GM12892 (cell line): ENCODE results near the gene VGLL4.

Experiments used
- DNase-seq: peaks from one replicate; pipeline ENCODE4 v3.0.0; 2011; ENCODE audit not compliant: insufficient read length
- FAIRE-seq: peaks from 2 replicates; lab custom pipeline; 2011; peaks lifted over from hg19 to GRCh38; lab: Jason Lieb, UNC
- POLR2A ChIP-seq: IDR thresholded peaks from 2 replicates; pipeline ENCODE4 v1.6.1; 2011; ENCODE audit warnings: low read depth, low read length, control low read depth
- POLR2AphosphoS5 ChIP-seq: IDR thresholded peaks from 2 replicates; pipeline ENCODE4 v1.6.1; 2011; ENCODE audit warnings: low read depth, low read length, control low read depth
- TAF1 ChIP-seq: IDR thresholded peaks from 2 replicates; pipeline ENCODE4 v1.6.1; 2011; ENCODE audit warnings: low read depth, mild to moderate bottlenecking, control low read depth, low read length, borderline replicate concordance

The VGLL4 gene

DNA sequence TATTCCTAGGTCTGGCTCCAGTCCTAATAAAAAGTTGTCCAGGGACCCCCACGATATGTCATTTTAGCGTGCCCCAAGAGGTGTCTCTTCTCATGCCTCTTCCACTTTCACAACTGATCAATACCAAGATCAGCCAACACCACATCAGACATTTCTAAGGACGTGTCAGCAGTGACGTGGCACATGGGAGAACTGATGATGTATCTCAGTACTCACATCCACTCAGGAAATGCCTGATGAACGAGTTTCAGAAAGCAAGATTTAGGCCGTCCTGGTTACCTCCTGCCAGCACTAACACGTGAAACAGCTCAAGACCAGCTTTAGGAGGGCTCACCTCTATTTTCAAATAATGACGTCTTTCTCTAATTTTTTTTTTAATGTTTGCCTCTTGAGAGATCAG, 19.6 kb downstream of the VGLL4 start:
- no peak for TF ChIP-seq TAF1
- no peak for TF ChIP-seq POLR2A
- no peak for TF ChIP-seq POLR2AphosphoS5
- DNase-seq: no peak
- FAIRE-seq: peak; percentile 17

DNA sequence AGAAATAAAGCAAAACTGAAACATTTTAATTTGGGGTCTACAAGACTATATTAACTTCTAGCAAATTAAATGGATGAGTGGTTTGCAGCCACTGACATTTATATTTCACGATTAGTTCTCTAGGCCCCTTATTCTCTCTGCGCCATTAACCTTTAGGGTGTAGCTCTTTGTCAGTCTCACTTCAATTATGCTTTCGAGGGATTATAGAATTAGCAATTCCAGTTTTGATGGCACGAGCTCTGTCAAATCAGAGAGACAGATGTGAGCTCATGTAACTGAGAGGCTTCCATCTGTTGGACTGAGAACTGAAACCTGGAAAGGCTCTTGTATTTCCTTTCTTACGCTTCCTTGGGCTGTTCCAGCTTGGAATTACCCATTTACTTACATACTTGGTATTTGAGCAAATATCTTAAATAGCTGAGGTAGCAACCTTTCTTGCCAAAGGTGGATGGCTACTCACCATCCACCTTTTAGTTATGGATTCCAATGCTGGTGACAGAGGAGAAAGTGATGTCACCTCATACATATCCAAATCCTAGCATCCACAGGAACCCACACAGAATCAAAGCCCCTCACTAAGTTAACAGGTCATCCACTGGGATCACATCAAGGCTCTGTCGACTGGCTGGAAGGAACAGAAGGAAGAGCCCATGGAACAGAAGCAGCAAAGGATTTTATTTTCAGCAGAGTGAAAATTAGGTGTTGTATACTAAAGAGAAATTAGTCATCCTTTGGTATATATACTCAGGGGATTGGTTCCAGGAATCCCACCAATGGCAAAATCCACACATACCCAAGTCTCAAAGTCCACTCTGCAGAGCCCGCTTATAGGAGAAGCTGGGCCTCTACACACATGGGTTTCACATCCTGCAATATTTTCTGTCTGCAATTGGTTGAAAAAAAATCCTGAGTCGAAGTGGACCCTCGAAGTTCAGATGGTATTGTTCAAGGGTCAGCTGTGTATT, 20.8 kb downstream of the VGLL4 start:
- DNase-seq: no peak
- TF ChIP-seq POLR2A (no peak), TAF1 (no peak), POLR2AphosphoS5 (no peak)
- no peak for FAIRE-seq

DNA sequence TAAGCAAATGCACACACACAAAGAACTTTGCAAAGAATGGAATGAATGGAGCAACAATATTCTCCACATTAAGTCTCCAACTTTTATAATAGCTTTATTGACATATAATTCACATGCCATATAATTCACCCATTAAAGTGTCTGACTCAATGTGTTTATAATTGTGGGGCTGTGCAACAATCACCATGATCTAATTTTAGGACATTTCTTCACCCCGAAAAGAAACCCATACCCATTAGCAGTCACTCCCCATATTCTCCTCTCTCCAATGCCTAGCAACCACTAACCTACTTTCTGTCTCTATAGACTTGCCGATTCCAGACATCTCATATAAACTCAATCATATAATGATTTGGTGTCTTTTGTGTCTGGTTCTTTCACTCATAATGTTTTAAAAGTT, 22.6 kb downstream of the VGLL4 start:
- no peak for FAIRE-seq
- no peak for DNase-seq

DNA sequence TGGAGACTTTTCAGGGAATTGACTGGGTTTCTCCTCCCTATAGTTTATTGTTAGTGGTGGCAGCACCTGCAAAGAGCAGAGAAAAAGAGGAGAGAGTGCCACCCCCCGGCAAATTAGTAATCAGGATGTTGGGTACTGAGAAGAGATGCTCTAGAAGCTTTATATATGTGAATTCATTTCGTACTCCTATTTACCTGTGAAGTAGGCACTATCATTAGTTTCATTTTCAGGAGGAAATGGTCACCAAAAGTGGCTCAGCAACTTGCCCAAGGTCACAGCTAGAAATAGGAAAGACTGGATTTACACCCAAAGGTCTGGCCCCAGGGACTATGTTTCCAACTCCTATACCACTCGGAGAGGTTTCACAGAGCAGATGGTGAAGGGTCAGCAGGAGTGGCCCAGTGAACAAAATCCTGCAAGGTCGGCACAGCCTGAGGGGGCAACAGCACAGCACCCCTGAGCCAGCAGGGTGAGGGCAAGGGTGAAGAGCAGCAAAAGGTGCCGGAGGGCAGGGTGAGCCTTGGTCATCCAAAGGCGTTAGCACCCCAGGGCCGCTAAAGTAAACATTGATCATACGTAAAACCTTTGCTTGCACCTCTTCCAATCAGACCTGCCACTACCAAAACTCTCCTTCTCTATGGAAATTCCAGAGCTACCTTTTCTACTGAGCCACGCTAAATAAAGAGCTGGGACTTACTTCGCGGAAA, 23.6 kb downstream of the VGLL4 start:
- DNase-seq (no peak), FAIRE-seq (no peak)
- TF ChIP-seq POLR2AphosphoS5 (no peak), TAF1 (no peak), POLR2A (no peak)

More for the DNA sequence above, 22.6 kb downstream of the VGLL4 start:
- TF ChIP-seq TAF1 (no peak), POLR2AphosphoS5 (no peak), POLR2A (no peak)

DNA sequence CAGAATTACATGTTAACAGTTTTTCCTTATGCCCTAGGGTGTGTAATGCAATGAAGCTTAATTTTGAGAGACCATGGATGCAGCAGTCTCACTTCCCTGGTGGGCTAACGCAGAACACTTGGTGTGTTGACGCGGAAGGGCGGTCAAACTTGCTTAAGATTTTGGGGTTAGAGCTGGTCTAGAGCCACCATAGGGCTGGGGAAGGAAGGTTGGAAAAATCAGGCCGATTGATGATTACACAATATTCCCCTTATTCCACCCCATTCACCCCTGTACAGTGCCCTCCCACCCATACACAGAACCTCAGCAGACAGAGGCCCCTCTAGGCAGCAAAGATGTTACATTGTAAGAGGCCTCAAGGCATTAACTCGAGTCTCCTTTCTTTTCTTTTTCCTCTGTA, 24.3 kb downstream of the VGLL4 start:
- FAIRE-seq (no peak), DNase-seq (no peak)

DNA sequence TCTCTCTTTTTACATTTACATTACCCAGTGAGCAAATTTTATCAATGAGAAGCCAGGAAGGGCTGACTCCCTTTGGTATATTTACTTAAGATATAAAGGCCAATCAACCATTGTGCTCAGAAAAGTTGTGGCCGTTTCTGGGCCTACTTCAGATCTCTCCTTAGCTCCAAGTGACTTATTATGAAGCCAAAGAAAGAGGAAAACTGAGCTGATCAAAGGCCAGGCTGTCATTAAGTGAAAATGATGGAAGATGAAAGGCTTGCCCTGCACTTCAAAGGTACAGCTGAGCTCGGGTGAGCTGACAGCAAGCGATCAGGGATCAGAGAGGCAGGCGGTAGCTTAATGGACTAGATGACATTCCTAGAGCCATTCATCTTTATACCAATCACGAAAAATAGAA, 24.8 kb downstream of the VGLL4 start:
- no peak for FAIRE-seq
- DNase-seq: no peak
- TF ChIP-seq TAF1: no peak
- no peak for TF ChIP-seq POLR2A
- TF ChIP-seq POLR2AphosphoS5: no peak

More for the DNA sequence above, 24.3 kb downstream of the VGLL4 start:
- TF ChIP-seq POLR2AphosphoS5 (no peak), POLR2A (no peak), TAF1 (no peak)

DNA sequence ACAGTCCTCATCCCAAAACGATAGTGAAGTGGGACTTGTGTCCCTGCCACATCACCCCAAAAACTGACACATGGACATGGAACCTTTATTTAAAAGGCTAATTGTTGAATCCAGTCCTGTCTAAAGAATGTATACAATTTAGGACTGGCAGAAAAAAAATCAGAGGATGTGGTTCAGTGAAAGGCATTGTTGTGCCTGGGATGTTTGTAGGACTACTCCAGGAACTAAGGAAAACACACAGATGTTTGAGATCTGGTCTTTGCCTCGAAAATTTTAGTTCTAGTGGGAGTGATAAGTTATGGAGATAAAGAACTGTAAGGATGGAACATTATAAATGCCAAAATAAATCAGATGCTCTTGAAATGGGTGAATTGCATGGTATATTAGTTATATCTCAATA, 27.2 kb downstream of the VGLL4 start:
- no peak for TF ChIP-seq TAF1
- no peak for TF ChIP-seq POLR2AphosphoS5
- no peak for TF ChIP-seq POLR2A
- FAIRE-seq: no peak
- DNase-seq: no peak

DNA sequence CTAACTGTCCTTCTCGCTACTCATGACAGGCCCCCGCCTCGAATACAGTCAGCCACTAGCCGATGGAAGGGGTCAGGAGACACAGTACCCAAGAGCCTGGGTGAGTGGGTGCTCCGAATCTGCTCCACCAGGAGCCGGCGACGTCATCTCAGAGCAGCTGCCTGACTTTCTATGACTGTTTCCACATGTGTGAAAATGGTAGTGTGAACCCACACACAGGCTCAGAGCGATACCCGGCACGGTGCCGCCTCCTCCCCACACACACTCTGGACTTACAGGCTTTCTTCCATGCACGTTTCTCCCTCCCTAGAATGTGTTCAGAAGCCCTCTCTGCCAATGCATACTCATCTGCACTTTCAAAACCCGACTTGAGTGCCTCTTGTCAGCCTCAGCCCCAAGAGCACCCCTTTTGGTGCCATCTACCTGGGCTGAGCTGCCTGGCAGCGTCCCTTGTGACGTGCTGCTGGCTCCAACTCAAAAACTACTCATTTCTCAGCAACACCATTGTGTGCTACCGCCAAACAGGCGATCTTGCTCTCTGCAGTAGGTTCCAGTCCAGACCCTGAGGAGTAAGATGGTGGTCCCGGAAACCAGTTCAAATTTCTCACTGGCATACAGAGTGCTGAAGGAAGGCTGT, 29.7 kb downstream of the VGLL4 start:
- FAIRE-seq (no peak), DNase-seq (no peak)
- TF ChIP-seq TAF1: no peak
- TF ChIP-seq POLR2AphosphoS5: no peak
- TF ChIP-seq POLR2A: no peak

DNA sequence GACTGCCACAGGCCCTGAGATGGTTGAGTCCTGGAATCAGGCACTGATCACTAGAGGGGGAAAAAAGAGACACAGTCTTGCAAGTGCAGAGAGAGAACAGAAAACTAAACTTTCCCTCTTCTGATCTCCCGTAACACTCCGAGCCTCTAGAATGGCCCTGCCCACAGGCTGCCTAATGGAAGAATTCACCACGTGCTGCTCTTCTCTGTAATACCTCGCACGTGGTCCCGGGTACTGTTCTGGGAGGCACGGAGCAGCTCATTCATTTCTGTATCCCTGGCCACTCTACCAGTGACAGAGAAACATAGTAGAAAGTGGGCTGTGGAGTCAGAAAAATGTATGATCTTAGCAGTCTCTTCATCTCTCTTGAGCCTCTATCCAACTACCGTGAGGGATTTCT, 30.4 kb downstream of the VGLL4 start:
- DNase-seq (no peak), FAIRE-seq (no peak)
- no peak for TF ChIP-seq TAF1
- no peak for TF ChIP-seq POLR2A
- no peak for TF ChIP-seq POLR2AphosphoS5

DNA sequence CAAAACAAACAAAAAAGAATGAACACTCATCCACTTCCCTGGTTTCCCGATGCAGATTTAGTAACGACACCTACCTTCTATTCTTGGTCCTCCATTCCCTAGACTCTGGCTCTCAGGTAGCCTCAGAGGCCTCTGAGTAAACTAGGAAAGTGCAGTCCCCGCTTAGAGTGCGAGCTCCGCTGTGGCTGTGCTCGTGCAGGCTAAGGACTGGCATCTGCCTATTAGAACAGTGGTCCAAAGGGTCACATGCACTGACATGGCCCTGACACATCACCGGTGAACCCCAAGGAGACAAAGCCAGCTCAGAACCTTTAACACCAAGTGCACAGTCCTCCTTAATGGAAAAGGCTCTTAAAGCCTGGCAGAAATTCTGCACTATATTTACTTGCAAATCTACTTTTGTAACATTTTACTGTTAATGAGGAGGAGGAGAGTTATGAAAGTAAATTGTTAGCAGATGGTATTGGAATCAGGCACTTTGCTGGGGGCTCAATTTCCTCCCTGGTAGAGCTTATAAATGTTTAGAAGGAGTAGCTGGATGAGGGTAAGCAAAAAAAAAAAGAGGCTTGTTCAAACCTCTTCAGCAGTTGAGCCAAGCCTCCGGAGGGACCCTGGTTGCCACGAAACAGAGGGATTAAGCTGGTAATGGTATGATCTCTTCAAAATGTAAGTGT, 31.1 kb downstream of the VGLL4 start:
- TF ChIP-seq POLR2AphosphoS5 (no peak), POLR2A (no peak), TAF1 (no peak)
- DNase-seq (no peak), FAIRE-seq (no peak)

DNA sequence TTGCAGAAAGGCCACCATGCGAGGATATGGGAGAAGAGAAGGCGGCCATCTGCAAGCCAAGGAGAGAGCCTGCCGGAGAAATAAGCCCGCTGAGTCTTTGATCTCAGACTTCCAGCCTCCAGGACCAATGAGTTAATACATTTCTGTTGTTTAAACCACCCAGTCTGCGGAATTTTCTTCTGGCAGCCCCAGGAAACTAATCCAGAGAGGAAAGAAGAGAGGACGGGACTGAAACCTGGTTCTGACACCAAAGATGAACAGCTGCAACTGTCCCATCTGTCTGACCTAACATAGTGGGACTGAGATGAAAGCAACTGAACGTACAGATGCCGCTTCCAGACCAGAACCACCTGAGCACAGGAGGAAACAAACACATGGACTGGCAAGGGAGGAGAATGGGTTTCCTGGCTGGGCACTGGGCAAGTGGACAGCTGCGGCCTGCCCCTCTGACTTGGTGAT, 32.3 kb downstream of the VGLL4 start:
- FAIRE-seq (no peak), DNase-seq (no peak)
- TF ChIP-seq TAF1 (no peak), POLR2AphosphoS5 (no peak), POLR2A (no peak)
